Measurements from ENCODE around the gene MED8.
A peak's percentile ranks its signal among the peaks of the same experiment; 100 is the strongest.
"Not testable (repeated sequence)": the region's sequence is repeated elsewhere in the genome, so short reads cannot be mapped to it uniquely, and the experiment has no call there.

MED8 gene

DNA sequence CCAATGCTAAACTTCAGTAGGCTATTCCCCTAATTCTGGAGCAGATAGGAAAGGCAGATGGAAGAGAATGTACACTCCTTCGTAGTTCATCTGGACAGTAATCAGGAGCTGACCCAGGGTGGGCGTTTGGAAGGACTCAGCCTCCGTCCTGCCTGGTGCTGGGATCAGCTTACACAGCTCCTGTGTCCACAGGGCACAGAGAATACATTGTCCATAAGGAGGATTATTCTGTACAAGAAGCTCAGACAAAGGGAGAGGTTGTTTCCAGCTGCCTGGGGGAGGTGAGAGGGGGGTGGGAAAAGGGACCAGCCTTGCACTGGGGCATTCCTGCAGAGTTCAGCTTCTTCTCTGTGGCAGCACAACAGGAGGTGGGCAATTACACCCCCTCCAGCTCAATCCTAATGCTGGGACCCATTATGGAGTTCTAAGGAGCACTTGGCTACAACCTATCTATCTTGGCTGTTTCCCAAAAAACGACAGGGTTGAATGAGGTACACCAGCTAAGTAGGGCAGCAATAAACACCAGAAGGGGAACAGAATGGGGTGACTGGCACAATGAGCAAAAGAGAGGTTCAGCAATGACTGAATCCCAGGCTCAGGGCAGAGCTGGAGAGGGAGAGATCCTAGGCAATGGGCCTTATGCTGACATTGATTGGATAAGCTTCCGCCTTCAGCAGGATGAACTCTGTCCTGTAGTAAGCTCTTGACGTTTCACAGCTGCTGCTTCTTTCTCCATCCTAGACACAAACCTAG, 7.4 kb downstream of the MED8 start:
- peak; percentile 95 for DNase-seq

DNA sequence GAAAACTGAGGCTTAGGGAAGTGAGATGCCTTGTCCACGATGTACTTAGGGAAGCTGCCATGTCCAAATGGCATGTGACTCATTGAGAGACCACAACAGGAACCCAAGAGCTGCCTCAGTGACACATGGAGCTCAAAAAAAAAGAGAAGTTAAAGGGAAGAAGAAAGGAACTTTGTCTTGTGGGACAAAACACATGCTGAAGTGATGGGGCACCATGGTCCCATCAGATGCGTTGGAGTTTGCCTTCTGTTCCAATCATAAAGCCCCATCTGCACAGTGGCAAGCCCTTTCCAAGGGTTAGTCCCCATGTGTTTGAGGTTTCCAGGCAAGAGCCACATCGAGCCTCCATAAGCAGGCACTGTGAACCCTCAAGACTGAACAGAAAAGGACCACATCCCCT, 8.0 kb downstream of the MED8 start:
- no peak for DNase-seq

DNA sequence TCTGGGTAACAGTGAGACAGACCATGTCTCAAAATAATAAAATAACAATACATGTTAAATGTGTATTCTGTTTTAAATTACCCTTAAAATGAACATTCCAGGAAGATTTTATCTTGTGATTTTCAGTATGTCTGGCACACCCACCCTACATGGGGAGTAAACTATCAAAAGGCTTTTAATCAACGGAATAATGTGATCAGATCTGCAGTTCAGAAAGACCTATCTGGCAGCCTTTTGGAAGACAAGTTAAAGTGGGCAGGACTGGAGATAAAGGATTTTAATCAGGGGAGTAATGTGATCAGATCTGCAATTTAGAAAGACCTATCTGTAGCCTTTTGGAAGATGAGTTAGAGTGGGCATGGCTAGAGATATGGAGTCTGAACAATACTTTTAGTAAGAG, 10.1 kb downstream of the MED8 start:
- DNase-seq: no peak

DNA sequence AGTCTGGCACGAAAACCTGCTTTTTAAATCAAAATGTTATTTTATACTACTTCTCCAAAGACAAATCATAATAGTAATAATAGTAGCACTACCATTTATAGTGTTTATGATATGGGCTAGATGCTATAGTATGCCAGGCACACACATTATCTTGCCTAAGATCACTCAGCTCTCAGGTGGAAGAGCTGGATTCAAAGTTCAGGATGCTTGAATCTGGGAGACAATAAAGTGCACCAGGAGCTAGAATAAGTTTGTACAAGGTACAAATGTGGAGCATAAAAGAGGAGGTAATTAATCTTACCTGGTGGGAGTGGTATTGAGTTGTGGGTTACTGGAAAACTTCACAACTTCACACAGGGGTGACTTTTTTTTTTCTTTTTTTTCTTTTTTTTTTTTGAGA, 11.8 kb downstream of the MED8 start:
- DNase-seq: no peak

DNA sequence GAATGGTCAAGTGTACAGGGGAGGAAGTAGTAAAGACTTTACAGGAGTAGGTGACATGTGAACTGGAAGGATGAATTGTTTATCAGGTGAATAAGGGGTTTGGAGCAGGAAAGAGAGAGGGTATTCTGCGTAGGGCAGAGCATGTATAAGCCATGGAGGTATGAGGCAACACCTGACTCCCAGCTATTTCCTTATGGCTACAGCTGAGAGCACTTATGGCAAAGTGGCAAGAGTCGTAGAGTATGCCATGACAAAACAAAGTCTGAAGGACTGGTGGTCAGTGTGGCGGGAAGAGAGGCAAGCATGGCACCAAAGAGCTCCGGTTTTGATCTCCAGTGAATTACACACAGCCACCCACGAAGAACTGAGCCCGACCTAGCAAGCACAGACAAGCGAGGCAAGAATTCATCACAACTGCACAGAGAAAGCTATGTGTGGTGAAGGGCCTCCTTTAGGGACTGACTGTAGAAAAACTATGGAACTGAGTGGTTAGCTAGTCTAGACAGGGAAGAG, 12.8 kb downstream of the MED8 start:
- DNase-seq: peak; percentile 49

DNA sequence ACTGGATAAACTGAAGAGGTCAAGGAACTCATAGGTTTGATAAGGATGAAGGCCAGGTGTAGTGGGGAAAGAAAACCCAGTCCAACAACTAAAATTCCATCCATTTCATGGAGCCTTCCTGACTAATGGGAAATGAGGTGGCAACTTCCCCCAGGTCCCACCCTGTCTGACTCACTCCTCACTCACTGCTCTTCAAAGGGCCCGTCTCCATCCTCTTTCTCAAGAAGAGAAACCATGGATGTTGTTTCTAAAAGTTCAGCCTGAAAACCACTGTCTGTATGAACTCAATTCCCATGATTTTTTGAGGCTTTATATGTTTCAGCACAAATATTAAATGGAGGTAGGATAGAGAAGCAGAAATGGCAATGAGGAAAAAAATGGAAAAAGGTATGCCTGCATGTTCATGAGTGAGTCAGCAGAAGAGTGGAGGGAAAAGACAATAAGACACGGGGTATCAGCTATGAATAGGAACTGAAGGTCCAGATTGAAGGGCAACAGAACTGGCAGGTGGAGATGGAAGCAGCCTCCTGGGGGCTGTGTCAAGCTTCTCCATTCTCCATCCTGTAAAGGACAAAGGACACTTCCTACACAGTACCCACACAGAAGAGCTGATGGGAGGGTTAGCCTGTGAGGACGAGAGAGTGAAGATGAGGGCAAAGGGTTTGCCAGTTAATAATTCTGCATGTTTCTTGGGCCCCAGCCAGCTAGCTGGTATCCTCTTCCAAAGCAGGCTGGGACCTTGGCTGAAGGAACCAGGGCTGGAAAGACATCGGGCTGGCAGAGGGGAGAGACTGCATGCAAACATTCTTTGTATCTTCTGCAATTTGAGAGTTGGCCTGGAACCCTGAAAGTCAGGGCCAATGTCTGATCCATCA, 16.3 kb downstream of the MED8 start:
- DNase-seq: no peak

DNA sequence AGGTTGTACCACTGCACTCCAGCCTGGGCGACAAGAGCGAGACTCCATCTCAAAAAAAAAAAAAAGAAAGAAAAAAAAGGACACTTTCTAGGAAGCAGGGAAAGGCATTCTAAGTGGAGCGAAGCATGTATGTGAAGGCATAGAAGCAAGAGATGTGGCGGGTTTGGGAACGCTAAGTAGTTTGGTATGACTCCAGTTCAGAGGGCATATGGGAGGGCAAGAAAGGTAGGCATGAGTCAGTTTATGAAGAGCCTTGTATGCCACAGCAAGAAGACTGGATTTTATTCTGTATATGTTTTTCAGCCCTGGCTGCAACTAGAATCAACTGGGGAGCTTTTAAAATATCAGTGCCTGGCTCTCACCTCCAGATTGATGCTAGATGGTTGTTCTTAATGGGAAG, 17.4 kb downstream of the MED8 start:
- DNase-seq: no peak

DNA sequence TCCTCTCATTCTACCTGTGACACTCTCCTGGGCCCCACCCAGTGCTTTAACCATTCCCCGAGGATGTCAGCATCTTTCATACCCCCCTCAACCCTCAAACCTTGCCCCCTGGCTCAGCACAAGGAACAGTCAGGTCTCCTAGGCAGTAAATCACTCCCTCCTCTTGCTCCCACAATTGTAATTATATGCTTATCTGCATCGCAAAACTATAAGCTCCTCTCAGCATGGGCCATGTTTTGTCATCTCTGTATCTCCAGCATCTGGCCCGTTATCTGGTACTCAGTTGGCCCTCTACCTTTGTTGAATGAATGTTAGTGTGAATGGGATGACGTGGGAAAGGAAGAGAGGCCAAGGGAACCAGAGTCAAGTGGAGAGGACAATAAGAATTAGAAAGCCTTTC, 19.0 kb downstream of the MED8 start:
- no peak for DNase-seq

DNA sequence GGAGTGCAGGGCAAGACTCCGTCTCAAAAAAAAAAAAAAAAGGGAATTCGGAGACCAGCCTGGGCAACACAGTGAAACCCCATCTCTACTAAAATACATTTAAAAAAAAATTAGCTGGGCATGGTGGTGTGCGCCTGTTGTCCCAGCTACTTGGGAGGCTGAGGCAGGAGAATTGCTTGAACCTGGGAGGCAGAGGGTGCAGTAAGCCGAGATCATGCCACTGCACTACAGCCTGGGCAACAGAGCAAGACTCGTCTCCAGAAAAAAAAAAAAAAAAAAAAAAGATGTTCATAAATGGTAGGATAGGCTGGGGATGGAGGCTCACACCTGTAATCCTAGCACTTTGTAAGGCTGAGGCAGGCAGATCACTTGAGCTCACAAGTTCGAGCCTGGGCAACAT, 19.8 kb downstream of the MED8 start:
- not testable (repeated sequence) for DNase-seq

DNA sequence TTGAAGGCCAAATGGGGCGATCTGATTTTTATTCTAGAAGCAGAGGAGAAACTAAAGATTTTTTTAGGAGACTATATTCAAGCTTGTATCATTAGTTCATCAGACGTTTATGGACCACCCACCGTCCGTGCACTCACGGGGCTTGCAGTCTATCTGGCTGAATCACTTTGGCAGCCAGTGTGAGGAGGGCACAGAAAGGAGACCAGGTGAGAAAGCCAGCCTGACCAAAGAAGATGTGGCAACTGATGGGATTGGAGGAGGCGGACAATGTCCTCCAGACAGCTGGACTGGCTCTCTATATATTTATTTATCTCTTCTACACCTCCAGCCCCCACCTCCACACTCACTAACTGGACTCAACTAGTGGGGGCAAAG, 21.0 kb downstream of the MED8 start:
- no peak for DNase-seq

DNA sequence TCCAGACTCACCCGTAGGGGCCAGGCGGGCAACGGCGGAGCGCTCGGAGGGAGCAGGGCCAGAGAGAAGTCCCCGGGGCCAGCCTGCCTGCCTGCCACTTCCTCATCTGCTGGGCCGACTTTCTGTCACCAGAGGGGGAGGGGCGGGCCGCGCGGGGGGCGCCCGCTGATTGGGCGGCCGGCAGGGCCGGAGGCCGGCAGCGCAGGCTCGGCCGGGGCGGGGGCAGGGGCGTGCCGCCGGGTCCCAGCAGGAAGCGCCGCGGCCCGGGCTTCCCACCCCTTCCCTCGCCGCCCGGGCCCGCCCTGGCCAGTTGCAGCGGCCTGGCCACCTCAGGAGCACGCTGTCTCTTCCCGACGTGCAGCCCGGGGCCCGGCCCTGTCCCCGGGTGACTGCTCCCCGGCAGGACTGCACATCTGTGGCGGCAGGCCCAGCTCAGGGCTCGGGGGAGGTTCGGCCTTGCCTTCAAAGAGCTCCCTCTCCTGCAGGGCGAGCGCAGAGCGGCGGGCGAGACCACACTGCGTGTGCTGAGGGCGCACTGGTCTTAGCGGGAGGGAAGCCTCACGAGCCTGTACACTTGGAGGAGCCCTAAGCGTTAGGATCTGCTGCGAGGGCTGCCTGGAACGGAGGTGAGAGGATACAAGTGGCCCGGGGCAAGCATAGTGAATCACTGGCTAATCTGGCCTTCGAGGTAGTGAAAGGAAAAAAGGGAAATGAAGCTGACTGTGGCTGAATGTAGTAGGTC, 21.5 kb downstream of the MED8 start, which contains the start of gene ELOVL1:
TSS of gene ELOVL1 (minus strand) at position 108 of the 742 bp plus-strand sequence. CDS start 2,402 bp downstream, outside the sequence.
- peak; percentile 90 for DNase-seq

DNA sequence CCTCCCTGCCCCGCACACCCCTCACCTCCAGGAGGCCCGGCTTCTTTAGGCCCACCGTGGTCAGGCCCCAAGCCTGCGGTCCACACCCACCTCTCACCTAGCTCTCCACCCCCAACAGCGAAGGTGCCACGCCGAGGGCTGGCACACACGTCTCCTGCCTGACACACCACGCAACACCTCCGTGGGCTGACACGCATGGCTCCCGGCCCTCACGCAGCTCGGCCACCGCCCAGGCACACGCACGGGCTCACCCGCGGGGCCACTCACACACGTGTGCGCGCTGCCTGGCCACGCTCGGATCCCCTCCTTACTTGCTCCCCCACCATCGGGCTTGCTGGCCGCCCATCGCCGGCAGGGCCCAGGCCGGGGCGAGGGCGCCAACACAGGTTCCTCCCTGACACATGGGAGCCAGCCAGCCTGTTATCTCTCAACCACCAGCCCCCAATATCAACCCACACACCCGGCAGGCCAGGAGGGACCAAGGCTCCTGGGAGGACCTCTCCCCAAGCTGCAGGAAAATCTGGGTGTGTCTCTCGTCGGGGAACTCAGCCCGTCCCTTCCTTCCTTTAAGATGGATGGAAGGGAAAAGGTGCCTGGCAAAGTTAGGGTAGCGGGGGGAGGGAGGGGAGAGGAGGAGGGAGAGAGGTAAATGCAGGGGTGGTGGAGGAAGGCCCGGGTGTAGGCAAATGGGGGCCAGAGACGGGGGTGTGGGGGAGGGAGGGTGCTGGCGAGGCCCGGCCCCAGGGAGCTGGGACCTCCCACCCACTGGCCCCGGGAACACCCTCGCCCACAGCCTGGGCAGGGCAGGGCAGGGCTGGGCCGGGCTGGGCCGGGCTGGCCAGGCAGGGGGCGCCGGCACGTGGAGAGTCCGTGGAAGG, 22.3 kb downstream of the MED8 start:
- DNase-seq: peak; percentile 26

DNA sequence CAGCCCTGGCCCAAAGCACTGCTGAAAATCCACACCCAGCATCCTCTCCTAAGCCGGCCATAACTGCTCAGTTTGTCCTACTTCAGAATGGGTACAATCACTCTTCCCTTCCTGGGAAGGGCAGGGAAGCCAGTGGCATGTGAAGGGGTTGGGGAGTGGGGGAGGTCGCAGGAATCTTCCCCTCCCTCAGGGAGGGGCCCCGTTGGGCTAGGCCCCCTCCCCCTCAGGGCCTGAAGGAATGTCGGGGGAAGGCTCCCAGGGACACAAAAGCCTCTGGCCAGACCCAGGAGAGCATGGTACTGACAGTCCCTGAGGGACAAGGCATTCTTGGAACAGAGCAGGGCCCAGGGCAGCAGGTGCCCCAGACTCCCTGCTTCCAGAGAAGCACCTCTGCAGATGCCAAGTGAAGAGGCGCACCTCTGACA, 23.0 kb downstream of the MED8 start:
- DNase-seq: no peak

DNA sequence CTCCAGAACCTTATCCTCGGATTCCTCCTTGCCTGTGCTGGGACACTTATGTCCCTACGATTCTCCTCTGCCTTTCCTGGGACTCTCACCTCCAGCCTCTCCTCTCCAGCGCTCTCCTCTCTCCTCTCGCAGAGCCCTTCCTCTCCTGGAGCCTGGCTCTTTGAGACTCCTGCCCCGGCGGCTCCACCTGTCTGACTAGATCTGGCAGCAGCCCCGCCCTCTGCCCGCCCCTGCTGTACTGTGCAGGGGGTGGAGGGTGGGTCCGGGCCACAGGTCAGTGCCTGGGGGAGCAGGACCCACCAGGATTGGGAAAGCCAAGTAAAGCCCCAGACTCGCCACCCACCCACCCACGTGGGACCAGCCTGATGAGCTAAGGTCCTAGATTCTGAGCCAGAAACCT, 23.4 kb downstream of the MED8 start:
- no peak for DNase-seq

DNA sequence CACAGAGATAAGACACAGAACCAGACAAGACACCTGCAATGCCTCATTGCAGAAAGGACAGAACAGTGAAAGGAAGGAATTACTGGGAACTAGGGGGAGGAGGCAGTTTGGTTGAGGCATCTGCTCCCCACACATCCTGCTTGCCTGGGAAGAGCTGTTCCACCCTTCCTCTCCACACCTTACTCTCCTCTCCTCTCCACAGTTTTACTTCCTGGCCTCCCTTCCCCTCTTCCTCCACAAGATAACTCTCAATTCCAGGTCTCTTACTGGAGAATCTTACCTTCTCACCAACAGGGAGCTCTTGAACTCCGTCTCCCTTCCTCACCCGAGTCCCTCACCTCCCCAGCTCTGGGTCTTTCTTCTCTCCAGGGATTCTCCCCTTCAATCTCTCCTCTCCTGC, 23.9 kb downstream of the MED8 start:
- no peak for DNase-seq

DNA sequence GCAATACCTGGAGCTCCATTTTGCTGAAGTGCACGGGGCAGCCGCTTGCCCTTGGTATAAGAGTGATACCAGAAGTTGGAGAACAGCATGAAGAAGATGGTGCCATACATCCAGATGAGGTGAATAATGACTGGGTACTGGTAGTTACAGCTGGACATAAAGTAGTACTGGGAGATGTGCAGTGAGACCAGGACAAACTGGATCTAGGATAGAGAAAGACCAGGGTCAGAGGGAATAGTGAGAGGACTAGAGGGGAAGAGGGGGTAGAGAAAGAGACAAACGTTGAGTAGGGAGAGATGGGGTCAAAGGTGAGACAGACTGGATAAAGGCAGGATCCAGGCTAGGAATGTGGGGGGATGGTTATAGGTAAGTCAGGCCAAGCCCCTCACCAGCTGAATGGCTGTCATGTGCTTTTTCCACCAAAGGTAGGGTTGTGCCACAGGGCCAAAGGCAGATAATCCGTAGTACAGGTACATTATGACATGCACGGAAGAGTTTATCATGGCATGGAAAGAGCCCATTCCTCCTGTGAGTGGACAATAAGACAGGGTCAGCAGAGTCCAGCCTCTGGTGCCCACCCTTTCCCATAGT, 25.6 kb downstream of the MED8 start:
- DNase-seq: no peak

DNA sequence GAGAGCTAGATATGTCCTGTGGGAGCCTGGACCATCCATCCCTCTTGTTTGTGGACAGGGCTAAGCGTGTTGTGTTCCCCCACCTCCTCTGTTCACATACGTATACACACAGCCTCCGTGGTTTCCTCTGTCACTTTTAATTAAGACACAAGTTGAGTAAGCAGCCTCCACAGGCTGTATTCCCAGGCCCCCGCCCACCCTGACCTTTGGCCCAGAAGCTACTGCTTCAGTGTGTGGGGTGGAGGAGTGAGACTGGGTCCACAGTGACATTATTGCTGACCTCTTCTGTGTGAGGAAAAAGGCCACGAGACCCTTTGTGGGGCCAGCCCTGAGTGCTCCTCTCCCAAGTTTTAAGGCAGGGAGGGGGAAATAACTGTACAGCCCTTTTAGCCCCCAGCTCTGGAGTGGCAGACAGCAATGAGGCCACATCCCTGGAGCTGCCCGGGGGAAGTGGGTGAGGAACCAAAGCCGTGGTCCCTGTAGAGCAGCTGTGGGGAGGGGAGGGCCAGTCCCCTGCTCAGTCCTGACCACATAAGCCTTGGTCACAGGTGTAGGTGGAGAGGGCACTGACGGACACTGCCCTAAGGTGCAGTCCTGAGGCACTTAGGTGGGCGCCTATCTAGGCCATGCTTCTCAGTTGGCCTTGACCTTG, 26.2 kb downstream of the MED8 start:
- no peak for DNase-seq

DNA sequence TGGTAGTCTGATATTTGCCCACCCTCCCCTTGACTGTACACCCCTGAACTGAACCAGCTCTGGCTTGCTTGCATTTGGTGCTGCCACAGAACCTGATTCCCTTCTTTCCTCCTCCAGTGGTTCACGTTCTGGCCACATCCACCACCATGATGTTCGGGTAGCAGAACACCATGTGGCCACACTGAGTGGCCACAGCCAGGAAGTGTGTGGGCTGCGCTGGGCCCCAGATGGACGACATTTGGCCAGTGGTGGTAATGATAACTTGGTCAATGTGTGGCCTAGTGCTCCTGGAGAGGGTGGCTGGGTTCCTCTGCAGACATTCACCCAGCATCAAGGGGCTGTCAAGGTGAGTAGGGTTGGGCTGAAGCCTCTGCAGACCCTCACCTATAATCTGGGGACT, 29.0 kb downstream of the MED8 start:
- DNase-seq: no peak

DNA sequence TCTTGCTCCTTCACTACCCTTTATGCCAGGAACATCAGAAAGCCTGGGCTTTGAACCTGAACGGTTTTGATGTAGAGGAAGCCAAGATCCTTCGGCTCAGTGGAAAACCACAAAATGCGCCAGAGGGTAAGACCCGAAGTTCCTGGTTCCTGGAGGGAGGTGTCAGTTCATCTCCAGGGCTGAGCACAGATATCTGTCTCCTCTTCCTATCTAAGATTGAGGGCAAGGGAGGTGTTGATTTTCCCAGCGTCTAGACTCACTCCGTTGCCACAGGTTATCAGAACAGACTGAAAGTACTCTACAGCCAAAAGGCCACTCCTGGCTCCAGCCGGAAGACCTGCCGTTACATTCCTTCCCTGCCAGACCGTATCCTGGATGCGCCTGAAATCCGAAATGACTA, 29.9 kb downstream of the MED8 start:
- DNase-seq: no peak

DNA sequence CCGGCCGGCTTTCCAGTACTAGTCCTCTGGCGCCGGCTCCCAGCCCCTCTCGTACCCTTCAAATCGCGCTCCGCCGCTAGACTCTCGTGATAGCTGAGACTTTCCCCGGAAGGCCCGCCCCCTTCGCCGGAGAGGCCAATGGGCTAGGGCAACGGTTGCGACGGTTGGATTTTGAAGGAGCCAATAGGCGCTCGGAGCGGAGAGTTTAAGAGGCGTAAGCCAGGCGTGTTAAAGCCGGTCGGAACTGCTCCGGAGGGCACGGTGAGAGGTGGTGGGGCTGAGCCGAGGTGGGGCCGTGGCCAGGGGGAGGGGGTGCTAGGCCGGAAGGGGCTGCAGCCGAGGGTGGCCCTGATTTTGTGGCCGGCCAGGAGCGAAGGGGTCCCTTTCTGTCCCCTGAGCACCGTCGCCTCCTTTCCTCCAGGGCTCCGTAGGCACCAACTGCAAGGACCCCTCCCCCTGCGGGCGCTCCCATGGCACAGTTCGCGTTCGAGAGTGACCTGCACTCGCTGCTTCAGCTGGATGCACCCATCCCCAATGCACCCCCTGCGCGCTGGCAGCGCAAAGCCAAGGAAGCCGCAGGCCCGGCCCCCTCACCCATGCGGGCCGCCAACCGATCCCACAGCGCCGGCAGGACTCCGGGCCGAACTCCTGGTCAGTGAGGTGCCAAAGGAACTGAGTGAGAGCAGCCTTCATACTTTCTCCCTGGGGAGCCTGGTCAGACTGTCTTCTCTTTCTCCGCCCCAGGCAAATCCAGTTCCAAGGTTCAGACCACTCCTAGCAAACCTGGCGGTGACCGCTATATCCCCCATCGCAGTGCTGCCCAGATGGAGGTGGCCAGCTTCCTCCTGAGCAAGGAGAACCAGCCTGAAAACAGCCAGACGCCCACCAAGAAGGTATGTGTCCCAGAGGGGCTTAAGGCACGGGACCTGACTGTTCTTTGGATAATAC, 30.6 kb downstream of the MED8 start, which contains the start of gene CDC20:
TSS of gene CDC20 (plus strand) at position 236 of the 948 bp plus-strand sequence. CDS start at position 471, 235 bp downstream.
- DNase-seq: peak; percentile 99
